Activated CD4-positive, alpha-beta T cell treated with anti-CD3 and anti-CD28 coated beads for 48 hours (primary cell): ENCODE measurements around the gene CLDND2.

ENCODE experiments used
- DNase-seq: peaks from one replicate; pipeline ENCODE4 v3.0.0-alpha.2; 2020

The CLDND2 gene

DNA sequence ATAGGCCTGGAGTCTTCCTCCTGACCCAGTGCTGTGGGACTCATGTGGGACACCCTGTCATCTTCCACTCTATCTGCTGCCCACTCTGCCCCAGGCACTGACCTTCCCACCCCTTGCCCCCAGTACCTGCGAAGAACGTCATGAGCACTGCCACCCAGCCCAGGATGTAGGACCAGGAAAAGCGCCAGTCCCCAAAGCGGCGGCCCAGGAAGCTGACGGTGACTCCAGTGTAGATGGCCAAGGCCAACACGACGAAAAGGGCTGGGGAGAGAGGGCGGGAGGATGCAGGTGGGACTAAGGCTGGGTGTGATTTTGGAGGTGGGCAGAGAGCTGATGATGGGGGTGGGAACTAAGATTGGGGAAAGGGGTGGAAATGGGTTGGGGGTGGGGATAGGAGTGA is 11.6 kb upstream of the CLDND2 start:
- no peak for DNase-seq

DNA sequence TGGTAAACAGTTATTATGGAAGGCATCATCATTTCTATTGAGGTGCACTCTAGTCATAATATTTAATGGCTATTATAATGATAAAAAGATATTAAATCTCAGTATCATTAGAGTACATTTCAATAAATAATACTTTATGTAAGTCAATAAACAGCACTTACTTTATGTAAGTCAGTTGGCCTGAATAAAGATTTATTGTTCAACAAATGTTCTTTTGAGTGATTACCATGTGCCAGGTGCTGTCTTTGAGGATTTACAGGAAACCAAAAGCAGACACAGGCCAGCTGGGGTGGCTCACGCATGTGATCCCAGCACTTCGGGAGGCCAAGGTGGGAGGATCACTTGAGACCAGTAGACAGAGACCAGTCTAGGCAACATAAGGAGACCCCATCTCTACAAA is 8.6 kb upstream of the CLDND2 start:
- DNase-seq: no peak

DNA sequence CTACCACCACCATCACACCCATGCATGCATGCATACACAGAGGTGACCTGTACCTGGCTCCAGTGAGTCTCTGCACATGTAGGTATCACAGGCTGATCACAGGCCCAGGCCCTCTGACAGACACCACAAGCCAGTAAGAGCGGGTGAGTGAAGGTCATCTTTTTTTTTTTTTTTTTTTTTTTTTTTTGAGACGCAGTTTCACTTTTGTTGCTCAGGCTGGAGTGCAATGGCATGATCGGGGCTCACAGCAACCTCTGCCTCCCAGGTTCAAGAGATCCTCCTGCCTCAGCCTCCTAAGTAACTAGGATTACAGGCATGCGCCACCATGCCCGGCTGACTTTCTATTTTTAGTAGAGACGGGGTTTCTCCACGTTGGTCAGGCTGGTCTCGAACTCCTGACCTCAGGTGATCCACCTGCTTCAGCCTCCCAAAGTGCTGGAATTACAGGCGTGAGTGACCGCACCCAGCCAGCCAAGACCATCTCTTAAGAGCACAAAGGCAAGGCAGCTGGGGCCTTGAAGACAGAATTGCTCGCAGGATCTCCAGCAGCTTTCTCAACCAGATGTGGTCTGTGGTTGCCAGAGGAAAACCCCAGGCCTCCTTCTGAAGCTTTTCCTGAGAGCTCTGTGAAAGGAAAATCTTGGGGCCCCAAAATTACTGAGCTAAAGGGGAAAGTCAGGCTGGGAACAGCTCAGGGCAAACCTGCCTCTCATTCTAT is 6.9 kb upstream of the CLDND2 start:
- peak; percentile 66 for DNase-seq

DNA sequence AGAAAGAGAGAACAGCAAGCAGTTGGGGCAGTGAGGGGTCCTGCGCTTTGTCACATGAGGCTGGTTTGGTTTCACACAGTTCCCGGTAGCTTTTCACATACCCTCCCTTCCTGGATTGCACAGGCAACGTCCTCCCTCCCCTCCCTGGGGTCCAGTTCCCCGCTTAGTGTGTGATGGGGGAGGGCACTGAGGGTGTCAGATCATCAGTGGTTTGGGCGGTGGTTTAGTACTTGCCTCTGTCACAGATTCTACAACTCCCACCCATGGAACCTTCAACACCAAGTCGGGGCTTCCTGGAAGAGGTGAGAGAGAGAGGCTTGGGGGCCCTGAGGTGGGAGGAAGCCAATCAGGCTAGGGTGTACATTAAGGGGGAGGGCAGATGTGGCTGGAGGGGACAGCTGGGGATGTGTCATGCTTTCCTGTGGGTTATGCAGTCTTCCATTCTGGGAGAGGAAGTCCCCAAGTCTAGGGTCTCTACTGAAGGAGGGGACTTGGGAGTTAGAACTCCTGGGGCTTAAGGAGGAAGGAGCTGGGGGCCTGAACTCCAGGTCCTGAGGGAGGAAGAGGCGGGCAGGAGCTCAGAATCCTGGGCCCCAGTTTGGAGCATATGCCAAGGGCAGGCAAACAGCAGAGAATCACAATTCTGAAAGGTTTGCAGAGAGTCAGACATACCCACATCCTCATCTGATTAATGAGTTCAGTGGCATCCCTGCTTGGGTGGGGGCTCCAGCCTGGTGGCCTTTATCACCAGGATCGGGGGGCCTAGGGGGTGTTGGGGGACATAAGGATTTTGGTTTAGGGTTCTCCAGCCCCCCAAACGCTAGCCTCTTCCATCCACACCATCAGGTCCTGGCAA is 4.1 kb upstream of the CLDND2 start, which contains the start of gene NKG7:
TSS of gene NKG7 (minus strand) at position 6 of the 856 bp plus-strand sequence. CDS start 119 bp downstream, outside the sequence.
- DNase-seq: peak; percentile 87

DNA sequence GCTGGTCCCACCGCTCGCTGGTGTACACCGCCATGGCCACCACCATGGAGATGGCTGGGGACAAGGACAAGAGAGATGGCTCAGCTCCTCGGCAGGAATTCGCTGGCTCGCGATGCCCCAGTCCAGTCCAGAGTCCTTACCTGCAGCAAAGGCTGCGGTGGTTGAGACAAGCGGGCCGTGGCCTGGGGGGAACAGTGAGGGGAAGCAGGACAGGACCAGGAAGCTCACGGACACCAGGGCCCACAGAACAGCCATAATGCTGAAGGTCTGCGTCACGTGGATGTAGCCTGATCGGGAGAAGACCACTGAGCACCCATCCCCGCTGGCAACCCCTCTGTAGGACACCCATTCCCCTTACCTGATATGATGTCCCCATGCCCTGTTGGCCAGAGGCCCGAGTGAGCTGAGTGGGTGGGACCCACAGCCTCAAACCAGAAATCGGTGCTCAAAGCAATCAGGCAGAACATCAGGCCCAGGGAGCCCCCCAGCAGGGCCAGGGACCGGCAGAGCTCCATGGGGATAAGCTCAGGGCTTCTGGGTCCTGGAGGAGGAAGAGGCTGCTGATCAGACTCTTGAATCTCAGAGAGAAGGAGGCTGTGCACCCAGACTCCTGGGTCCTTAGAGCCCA is 3.3 kb upstream of the CLDND2 start:
- no peak for DNase-seq

DNA sequence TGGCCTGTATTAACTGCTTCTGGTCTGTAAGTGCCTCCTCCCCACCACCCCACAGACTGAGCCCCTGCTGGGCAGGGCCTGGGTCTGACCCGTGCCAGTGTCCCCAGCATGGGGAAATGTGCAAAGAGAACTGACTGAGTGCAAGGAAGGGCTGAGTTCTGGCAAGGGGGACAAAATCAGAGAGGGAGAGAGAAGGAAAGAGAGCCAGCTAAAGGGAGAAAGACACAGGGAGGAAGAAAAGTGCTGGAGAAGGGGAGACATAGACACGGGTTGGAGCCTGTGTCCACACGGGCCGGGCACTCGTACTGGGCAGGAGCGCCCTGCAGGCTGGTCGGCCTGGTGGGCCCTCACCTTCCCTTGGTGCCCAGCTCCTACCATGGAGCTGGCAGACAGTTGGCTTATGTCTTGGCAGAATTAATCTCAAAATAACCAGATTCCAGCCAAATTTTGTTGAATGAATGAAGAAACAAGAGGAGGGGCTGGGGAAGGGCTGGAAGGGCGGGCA is 2.4 kb upstream of the CLDND2 start:
- no peak for DNase-seq

DNA sequence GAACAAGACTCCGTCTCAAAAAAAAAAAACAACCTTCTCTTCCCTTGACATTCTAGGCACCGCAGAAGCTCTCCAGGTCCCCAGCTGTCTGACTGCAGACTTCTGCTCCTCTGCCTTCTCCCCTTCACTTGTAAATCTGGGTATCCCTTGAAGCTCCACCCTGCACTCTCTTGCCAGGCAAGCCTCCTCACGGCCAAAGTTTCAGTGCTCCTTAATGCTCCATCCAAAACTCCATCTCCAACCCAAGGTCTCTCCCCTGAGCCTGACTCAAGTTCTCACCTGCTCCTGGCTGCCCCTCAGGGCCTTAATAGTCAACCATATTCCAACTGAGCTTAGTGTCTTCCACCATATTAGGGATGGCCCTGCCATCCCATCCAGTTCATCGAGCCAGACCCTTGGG is 1.4 kb upstream of the CLDND2 start:
- no peak for DNase-seq

DNA sequence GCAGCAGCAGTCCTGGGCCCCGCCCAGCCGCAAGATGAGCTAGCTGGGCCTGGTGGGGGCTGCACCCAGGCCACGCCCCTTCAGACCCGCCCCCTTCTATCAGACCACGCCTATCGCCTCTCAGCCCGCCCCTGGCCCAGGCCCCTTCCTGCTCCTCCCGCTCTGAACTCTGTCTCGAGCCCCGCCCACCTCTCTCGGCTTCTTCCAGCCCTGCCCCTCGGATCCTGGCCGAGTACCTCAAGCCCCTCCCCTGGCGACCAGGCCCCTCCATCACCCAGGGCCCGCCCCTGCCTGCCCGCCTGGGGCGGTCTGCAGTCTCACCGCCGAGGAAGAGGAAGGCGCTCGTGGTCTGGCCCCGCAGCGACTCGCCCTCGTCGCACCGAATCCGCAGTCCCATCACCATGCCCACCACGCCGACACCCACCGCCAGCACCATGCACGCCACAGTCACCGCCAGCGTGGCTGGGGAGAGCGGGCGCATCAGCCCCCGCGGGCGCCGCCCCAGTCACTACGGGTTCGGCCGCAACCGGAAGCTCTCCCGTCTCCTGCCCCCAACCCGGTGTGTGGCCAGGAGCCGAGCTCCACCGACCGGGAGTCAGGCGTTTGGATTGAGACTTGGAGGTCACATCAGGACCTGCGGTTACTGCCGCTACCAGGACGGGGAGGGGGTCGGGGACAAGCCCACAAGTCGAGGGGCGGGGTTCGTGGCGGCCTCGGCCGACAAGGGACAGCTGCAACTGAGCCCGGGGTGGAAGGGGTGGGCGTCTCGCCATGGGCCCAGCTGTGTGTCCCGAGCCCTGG is 1.0 kb downstream of the CLDND2 start:
- DNase-seq: peak; percentile 100

DNA sequence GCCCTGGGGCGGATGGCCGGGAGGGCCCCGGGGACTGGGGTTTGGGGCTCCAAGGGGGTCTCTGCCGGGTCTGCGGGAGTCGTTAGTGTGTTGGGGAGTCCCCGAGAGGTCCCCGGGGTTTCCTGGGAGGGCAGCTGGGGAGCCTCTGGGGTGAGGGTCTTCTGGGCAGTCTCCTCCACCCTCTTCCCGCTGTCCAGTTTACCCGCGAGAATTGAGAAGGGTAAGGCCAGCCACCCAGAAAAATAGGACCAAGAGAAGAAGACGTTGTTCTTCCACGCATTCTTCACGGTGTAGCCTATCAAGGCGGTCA is 1.6 kb downstream of the CLDND2 start:
- no peak for DNase-seq

DNA sequence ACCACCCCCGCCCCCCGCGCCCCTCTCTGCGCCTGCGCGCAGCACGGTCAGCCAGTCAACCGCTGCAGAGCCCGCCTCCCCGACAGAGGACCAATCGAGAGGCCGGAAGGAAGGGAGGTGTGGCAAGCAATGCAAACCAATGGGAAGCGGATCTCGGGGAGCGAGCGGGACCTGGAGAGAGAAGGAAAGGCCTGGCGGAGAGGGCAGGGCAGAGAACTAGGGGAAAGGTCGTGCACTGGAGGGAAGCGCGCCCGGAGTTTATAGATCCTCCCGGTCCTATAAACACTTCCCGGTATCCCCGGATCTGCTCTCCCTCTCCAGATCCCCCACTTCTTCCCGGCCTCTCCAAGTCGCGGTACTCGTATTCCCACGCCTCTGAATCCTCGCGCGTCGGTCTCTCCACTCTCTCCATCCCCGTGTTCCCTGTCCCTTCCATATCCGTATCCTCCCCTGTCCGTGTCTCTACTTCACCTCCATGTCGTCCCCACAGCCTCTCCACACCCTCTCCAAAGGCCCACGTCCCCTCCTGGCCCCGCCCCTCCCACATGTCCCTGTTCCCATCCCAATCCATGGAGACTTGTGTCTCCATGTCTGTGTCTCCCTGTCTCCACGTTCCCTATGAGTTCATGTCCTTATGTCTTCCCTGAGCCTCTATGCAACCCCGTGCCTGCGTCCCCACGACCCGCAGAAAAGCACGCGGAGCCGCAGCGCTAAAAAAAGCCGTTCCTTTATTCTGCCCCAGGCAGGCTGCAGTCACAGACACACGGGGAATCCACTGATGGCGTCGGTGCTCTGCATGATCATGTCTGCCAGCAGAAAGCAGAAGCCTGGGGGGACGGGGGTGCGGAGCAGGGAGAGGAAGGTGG is 2.2 kb downstream of the CLDND2 start:
- peak; percentile 97 for DNase-seq

DNA sequence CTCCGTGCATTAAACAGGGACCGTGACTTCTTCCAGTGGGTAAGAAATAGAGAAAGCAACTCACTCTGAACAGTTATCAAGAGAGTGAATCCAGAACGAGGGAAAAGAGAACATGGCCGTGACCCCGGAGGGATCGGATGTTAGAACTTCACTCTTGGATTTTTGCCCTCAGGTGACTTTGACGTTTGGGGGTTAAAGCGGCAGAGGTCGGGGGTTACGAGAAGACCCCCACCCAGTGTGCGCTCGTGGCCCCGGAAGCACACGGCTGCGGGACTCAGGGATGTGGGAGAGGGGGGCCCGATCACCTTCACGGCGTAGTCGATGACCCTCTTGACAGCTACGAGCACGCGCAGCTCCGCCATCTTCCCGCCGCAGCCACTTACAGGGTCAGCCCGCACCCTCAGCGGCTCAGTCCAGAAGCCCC is 2.8 kb downstream of the CLDND2 start, which contains the start of gene ETFB:
TSS of gene ETFB (minus strand) at position 424 of the 424 bp plus-strand sequence. CDS start at position 362, 62 bp downstream.
- DNase-seq: no peak

DNA sequence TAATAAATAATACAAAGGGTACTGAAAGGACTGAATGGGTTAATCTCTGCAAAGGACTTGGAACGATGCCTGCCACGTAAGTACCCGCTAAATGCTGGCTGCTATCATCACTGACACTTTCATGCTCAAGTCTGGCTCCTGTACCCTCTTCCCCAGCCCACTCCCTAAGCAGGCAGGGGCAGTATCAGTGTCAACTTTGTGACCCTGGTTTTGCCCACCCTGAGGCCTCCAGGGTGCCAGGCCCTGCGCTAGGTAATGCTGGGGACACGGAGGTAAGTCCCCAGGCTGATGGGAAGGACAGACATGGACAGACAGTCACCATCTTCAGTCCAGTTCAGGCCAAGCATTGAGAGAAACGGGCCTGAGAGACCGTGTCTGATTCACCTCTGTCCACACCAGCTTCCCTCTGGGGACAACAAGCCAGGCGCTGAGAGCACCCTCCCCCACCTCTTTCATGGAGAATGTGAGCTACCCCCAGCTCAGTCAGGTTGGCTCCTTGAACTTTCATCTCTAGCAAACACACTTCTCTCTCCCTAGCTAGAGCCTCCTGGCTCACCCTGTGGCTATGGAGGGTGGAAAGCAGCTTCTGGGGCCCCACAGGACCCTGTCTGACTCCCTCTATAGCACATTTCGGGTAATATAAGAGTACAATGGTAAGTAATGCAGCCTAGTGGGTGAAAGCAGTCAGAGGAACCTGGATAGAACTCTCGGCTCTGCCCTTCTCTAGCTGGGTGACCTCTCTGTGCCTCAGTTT is 3.4 kb downstream of the CLDND2 start:
- DNase-seq: peak; percentile 31

DNA sequence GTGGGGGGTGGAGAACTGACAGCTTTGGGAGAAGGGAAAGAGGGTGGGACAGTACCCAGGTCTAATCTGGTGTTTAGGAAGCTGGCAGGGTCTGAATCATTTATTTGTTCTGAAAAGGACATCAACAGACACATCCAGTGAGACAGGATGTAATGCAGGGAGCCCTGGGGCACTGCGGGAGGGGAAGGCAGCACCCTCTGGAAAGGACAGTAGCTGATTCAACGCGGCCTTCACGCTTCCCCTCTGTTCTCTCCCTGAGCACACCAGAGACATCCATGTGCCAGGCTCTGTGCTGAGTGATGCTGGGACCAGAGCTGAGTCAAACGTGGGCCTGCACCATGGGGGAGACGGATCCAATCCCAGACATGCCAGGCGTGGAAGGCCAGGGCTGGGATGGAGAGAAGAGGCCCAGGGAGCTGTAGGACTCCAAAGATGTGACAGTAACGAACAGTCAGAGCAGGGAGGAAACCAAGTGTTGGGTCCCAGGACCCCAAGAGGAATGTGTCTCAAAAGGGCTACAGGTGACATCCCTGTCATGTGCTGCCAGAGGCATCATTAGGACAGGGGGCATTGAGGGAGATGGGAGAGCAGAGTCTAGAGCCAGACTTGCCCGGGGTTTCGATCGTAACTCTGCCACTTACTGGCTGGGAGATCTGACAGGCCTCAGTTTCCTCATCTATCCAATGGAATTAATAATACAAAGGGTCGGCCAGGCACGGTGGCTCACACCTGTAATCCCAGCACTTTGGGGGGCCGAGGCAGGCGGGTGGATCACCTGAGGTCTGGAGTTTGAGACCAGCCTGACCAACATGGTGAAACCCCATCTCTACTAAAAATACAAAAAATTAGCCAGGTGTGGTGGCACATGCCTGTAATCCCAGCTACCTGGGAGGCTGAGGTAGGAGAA is 4.3 kb downstream of the CLDND2 start:
- DNase-seq: no peak

DNA sequence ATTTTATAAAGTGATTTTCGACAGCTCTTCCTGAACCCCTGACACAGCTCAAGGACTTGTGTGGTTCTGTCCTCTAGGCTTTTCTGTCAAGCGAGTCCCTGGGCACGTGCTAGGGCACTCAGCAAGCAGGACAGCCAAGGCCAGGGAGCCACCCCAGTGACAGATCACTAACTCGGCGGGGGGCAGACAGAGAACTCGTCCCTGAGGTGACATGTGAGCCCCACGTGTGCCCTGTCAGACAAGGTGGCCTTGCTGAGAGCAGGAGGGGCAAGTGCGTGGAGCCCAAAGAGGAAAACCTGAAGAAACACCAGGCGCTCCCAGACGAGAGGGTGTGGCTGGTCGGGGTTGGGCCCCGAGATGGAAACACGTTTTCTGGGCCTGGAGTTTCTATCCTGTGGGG is 7.6 kb downstream of the CLDND2 start:
- no peak for DNase-seq

DNA sequence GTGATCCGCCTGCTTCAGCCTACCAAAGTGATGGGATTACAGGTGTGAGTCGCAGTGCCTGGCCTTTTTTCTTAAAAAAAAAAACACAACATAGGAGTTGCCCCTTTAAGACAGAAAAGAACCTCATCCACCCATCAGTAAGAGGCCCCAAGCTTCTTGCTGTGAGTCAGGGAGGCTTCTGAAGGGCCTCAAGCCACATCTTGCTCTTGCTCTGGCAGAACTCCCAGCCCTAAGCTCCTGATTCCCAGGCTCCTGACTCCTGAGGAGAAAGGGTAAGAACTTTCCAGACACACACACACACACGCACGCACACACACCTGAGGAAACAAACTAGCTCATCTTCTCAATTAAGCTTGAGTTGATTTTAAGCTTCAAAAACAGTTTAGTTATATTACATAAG is 9.5 kb downstream of the CLDND2 start:
- DNase-seq: no peak

DNA sequence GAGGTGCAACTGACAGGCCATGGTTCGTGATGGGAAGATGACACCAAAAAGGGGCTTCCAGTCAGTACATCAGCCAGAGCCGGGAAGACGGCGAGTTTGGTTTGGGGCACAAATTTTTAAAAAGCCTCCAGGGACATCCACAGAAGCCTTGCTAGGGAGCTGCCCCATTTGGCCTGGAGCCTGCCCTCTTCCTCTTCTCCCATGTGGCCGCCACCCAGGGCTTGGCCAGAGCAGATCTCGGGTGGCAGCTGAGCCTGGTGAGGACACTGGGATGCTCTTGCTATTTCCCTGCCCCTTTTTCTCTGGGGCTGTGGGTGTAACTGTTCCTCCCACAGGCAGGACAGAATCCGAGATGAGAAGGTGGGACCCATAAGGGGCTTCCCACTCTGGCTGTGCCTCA is 10.9 kb downstream of the CLDND2 start:
- DNase-seq: no peak

DNA sequence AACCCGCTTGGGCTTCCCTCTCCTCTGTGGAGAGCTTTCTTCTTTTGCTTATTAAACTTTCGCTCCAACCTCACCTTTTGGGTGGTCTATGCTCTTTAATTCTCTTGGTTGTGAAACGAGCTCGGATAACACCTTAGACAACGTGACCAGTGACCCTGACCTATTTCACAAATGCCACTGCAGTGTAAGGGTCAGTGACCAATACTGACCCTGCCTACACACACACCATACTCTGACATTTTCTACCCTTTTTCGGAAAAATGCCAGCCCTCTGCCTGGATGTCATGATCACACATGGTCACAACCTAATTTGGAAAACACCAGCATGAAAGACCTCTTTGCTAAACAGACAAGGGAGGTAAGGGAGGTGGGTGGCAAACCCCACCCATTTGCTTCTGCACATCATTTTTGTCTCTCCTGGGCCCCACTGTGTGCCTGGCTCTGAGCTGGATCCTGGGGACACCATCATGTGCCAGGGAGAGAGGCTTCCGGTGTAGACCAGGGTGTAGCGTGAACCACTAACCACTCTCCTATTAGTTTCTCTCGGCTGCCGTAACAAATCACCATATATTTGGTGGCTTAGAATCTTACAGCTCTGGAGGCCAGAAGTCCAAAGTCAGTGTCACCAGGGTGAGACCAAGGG is 12.5 kb downstream of the CLDND2 start:
- DNase-seq: no peak

DNA sequence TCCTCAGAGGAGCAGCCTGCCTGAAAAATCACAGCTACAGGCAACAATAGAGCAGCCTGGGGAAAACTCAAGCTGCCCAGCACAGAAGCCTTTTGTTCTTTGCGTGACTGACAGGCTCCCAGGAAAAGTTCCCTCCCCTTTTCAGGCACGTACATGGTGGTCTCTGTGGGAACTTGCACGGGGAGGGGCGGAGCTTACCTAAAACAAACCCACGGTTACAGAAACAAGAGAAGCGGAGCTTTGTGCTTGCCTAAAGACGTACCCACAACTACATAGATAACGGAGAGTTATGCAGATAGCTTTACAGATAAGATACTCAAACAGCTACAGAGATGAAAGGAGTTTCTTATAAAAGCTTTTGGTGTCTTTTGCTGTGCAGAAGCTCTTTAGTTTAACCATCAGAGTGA is 14.1 kb downstream of the CLDND2 start:
- peak; percentile 38 for DNase-seq

DNA sequence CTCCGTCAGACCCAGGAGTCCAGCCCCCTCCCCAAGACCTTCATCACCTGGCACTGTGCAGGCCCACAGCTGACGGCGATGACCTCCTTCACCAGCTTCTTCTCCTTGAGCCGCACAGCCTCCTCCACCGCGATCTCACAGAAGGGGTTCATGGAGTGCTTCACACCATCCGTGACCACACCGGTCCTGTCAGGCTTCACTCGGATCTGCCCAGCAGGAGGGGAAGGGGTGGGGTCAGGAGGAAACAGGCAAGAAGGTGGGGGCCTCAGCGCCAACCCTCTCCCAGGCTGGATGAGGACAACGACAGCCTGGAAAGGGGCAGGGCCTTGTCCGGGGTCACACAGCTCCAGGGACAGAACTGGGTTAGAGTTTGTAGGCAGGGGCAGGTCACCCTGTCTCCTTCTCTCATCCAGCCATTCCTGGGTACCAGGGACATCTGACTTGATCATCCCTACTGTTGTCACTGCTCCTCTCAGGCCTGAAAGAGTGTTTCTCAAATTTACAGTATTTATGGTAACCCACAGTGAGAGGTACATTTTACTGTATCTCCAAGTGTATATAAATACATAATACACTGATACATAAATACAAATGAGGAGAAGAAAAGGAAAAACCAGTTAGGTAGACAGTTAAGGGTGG is 14.6 kb downstream of the CLDND2 start:
- no peak for DNase-seq
